ENCODE measurements around the gene CYB561. TPM values are rescaled to one million over a fixed set of nuclear protein-coding genes. Genes with fewer than 3 reads are reported as not detected.

CYB561 gene
- total RNA-seq, 1 experiment from 2014 or later: 67.6 TPM

GRCh38 chr17:63425483-63425882, 20.6 kb downstream of the CYB561 start:
- Histone ChIP-seq H3K4me1 (ENCODE audit: control insufficient read depth in 1 of 2, insufficient read depth in 2 of 2, low read length in 2 of 2) (no peaks in the 10 kb centered on the region), H2AFZ (ENCODE audit: low read depth, low read length, poor library complexity, severe bottlenecking) (no peak overlapping the region), H3K4me2 (ENCODE audit: low read length) (no peak overlapping the region), H3K27ac (ENCODE audit: low read depth, low read length) (no peak overlapping the region), H3K9me2 (ENCODE audit: insufficient read depth) (no peaks in the 10 kb centered on the region), H3K9me3 (ENCODE audit: control insufficient read depth in 1 of 2, insufficient read depth in 1 of 2, low read depth in 1 of 2, low read length in 2 of 2) (no peaks in the 10 kb centered on the region), H3K27me3 (ENCODE audit: insufficient read depth, low read length) (no peaks in the 10 kb centered on the region), H4K20me1 (ENCODE audit: insufficient read depth) (no peaks in the 10 kb centered on the region), H3K4me3 (replicated peaks in 1 of 2; ENCODE audit: low read depth in 1 of 2, low read length in 2 of 2) (no peak overlapping the region), H3K36me3 (ENCODE audit: control insufficient read depth in 1 of 2, insufficient read depth in 2 of 2, low read length in 2 of 2) (no peaks in the 10 kb centered on the region), H3K9ac (ENCODE audit: low read length) (no peak overlapping the region), H3K79me2 (ENCODE audit: insufficient read depth, low read length) (no peaks in the 10 kb centered on the region)
- no TSS peak for BruUV-seq (replicated peaks)
- ATAC-seq: peak; percentile 98
- intact Hi-C loops (cut with micrococcal nuclease): loop anchor here (1.0 to 5.0 kb wide), 5 partner anchors 54 to 410 kb away; no protein-coding TSS in a partner anchor
- ChIA-PET RAD21 (ENCODE audit: low non-redundant PET in 1 of 2, low total read pairs in 2 of 2, uncharacterized antibody in 2 of 2, unreplicated experiment in 2 of 2) (interaction anchor here (0.6 to 2.3 kb wide), 9 partner anchors 10 to 254 kb away, joined by 3 to 21 read pairs (median 6); partner anchors contain the start of gene ACE (in 2 of the 2)), POLR2A (interaction anchor here (0.7 to 1.6 kb wide), 2 partner anchors 53 to 196 kb away, joined by 3 to 6 read pairs; no protein-coding TSS in a partner anchor), CTCF (interaction anchor here (0.6 to 4.4 kb wide), 54 partner anchors 10 to 753 kb away, joined by 3 to 92 read pairs (median 4); partner anchors contain the start of genes ACE, DCAF7, KCNH6 and MAP3K3)
- peak; percentile 78 for DNase-seq (ENCODE audit: low read depth, low spot score)
- TF ChIP-seq YY1 (IDR thresholded peaks at IDR 0.05; ENCODE audit: extremely low read depth, insufficient replicate concordance, low read depth, low read length): no peak
- no peak for TF ChIP-seq ELF1 (IDR thresholded peaks at IDR 0.05; ENCODE audit: borderline replicate concordance, low read depth)
- TF ChIP-seq ZNF274 (IDR thresholded peaks at IDR 0.05; ENCODE audit: low read depth, low read length): no peak
- peak; percentile 63; the same call in 1 of the 2 replicates for TF ChIP-seq CBX3 (IDR thresholded peaks at IDR 0.05; ENCODE audit: low read depth)
- TF ChIP-seq POLR2AphosphoS5 (IDR thresholded peaks at IDR 0.05; ENCODE audit: low read depth, low read length): peak; percentile 31; the same call in 1 of the 2 replicates
- TF ChIP-seq CTCF (IDR thresholded peaks at IDR 0.05 in 2 of 3, conservative IDR thresholded peaks at IDR 0.05 in 1 of 3; ENCODE audit: borderline replicate concordance in 1 of 3, insufficient read depth in 1 of 3, low read depth in 2 of 3, low read length in 2 of 3): peak; percentile 97 to 99 (median 98)
- TF ChIP-seq ZFX (IDR thresholded peaks at IDR 0.05): no peak
- peak; percentile 100 for TF ChIP-seq RAD21 (IDR thresholded peaks at IDR 0.05; ENCODE audit: low read depth)

Measured in HCT116 (cell line).